ENCODE results near the gene MSH5. TPM values are rescaled to one million over a fixed set of nuclear protein-coding genes. Genes with fewer than 3 reads are reported as not detected.

Gene MSH5
- total RNA-seq, 3 donors from 2014 or later (not counting 1 experiment from before 2014, with no cell fraction given), result 28.2 to 44.6 (median 43.7) TPM

GRCh38 chr6:31764198-31764597 is 24.4 kb downstream of the MSH5 start:
- DNase-seq, result no peak
- H3K36me3 Mint-ChIP-seq, result no peaks in the 10 kb centered on the region
- no peak overlapping the region for H3K27ac ChIP-seq (ENCODE audit: low read length)
- no peak for ATAC-seq
- H3K9me3 ChIP-seq (ENCODE audit: control insufficient read depth, insufficient read depth, low read length), result no peaks in the 10 kb centered on the region
- H3K27me3 ChIP-seq (ENCODE audit: control insufficient read depth, insufficient read depth, low read length), result no peaks in the 10 kb centered on the region
- no peak overlapping the region for H3K4me3 ChIP-seq (ENCODE audit: low read length)
- H3K4me3 Mint-ChIP-seq, result no peak overlapping the region
- H3K9me3 Mint-ChIP-seq, result no peaks in the 10 kb centered on the region
- H3K36me3 ChIP-seq (ENCODE audit: control insufficient read depth, insufficient read depth, low read length), result peaks cover 3% of the 10 kb centered on the region
- no peak for TF ChIP-seq CTCF (IDR thresholded peaks at IDR 0.05)
- 95% methylated on average over 3 of the region's 4 CpGs for WGBS (ENCODE audit: insufficient coverage)
- peaks cover 0 to 10% of the 10 kb centered on the region in 2 donors for H3K4me1 Mint-ChIP-seq
- no peaks in the 10 kb centered on the region for H3K27me3 Mint-ChIP-seq (ENCODE audit: low read depth in 2 of 2)
- intact Hi-C loops (cut with micrococcal nuclease), result no loop called here
- no peak overlapping the region for H3K27ac Mint-ChIP-seq
- no peaks in the 10 kb centered on the region for H3K4me1 ChIP-seq (ENCODE audit: control insufficient read depth, insufficient read depth, low read length)

- no peak overlapping the region for H3K27ac ChIP-seq (ENCODE audit: low read length)
- no peak for ATAC-seq
- intact Hi-C loops (cut with micrococcal nuclease), result no loop called here
- Mint-ChIP-seq H3K27ac (no peak overlapping the region), H3K4me3 (no peak overlapping the region), H3K36me3 (no peaks in the 10 kb centered on the region), H3K27me3 (ENCODE audit: low read depth in 2 of 2) (no peaks in the 10 kb centered on the region), H3K4me1 (peaks cover 6 to 17% of the 10 kb centered on the region in 2 donors), H3K9me3 (no peaks in the 10 kb centered on the region)
- no peak for TF ChIP-seq CTCF (IDR thresholded peaks at IDR 0.05)
- H3K4me1 ChIP-seq (ENCODE audit: control insufficient read depth, insufficient read depth, low read length), result peaks cover 9% of the 10 kb centered on the region
- no peaks in the 10 kb centered on the region for H3K9me3 ChIP-seq (ENCODE audit: control insufficient read depth, insufficient read depth, low read length)
- H3K36me3 ChIP-seq (ENCODE audit: control insufficient read depth, insufficient read depth, low read length), result peaks cover 3% of the 10 kb centered on the region
- no peak overlapping the region for H3K4me3 ChIP-seq (ENCODE audit: low read length)
- 88% methylated on average over 6 of the region's 9 CpGs for WGBS (ENCODE audit: insufficient coverage)
- no peak for DNase-seq
- H3K27me3 ChIP-seq (ENCODE audit: control insufficient read depth, insufficient read depth, low read length), result no peaks in the 10 kb centered on the region
Observed at GRCh38 chr6:31765559-31765909, 25.7 kb downstream of the MSH5 start.

- Mint-ChIP-seq H3K36me3 (no peaks in the 10 kb centered on the region), H3K27me3 (ENCODE audit: low read depth in 2 of 2) (no peaks in the 10 kb centered on the region), H3K27ac (no peak overlapping the region), H3K9me3 (no peaks in the 10 kb centered on the region), H3K4me1 (peaks cover 6 to 19% of the 10 kb centered on the region in 2 donors), H3K4me3 (no peak overlapping the region)
- ATAC-seq (no peak), DNase-seq (no peak)
- Histone ChIP-seq H3K27ac (ENCODE audit: low read length) (no peak overlapping the region), H3K36me3 (ENCODE audit: control insufficient read depth, insufficient read depth, low read length) (peaks cover 3% of the 10 kb centered on the region), H3K27me3 (ENCODE audit: control insufficient read depth, insufficient read depth, low read length) (no peaks in the 10 kb centered on the region), H3K4me1 (ENCODE audit: control insufficient read depth, insufficient read depth, low read length) (peaks cover 10% of the 10 kb centered on the region), H3K9me3 (ENCODE audit: control insufficient read depth, insufficient read depth, low read length) (no peaks in the 10 kb centered on the region), H3K4me3 (ENCODE audit: low read length) (no peak overlapping the region)
- intact Hi-C loops (cut with micrococcal nuclease), result no loop called here
- TF ChIP-seq CTCF (IDR thresholded peaks at IDR 0.05), result no peak
- WGBS (ENCODE audit: insufficient coverage), result 90% methylated on average over 42 of the region's 42 CpGs
Observed at GRCh38 chr6:31765910-31766794, 26.3 kb downstream of the MSH5 start.
